Gastroesophageal sphincter (tissue), 3 donors: ENCODE results near the gene FSTL1.

Experiments used
- CTCF ChIP-seq, 4 experiments: fragments of 200-600 bp in 2 of 4; fragments of 450-650 bp in 2 of 4; sonication (generic) in 1 of 4; IDR thresholded peaks; one replicate each; pipeline ENCODE4 v1.5.1; 2017 to 2019; ENCODE audit warnings: antibody characterized with exemption in 4 of 4, mild to moderate bottlenecking in 2 of 4, moderate library complexity in 2 of 4
- POLR2A ChIP-seq, 2 donors: fragments of 450-650 bp; IDR thresholded peaks; one replicate each; pipeline ENCODE4 v1.6.1; 2017; ENCODE audit warnings: antibody characterized with exemption in 2 of 2, mild to moderate bottlenecking in 2 of 2, moderate library complexity in 1 of 2

- no peak for TF ChIP-seq POLR2A (IDR thresholded peaks at IDR 0.05)
- TF ChIP-seq CTCF (IDR thresholded peaks at IDR 0.05): no peak
These were observed 93.0 kb downstream of the FSTL1 start for GRCh38 chr3:120357807-120358206.
